Psoas muscle (tissue), 8 donors: ENCODE data around the gene SOS1. TPM values are rescaled to one million over a fixed set of nuclear protein-coding genes. Genes with fewer than 3 reads are reported as not detected.
"Not testable (repeated sequence)": the region's sequence is repeated elsewhere in the genome, so short reads cannot be mapped to it uniquely, and the experiment has no call there.

Source experiments
- ATAC-seq, 4 donors: fragments of 200-7000 bp; cut with Tn5 transposase; one replicate each; pipeline ENCODE4 v1.9.1; 2020; ENCODE audit warnings: moderate library complexity in 3 of 4, mild to moderate bottlenecking in 2 of 4
- DNase-seq, 2 donors: peaks; one replicate each; pipeline ENCODE4 v3.0.0-alpha.2; 2020
- H3K27ac ChIP-seq: fragments of 200-600 bp; one replicate; pipeline ENCODE4 v1.8.0; 2022
- H3K27me3 ChIP-seq, 3 donors: fragments of 200-600 bp in 1 of 3; one replicate each; pipeline versions ENCODE4 v1.6.1 to v1.8.0; 2013 to 2022; ENCODE audit warnings: low read length in 2 of 3, mild to moderate bottlenecking in 2 of 3, moderate library complexity in 1 of 3; ENCODE audit not compliant: insufficient read depth in 3 of 3
- H3K36me3 ChIP-seq, 2 donors: fragments of 200-600 bp in 1 of 2; one replicate each; pipeline versions ENCODE4 v1.6.1 to v1.8.0; 2013 to 2022; ENCODE audit warnings: low read depth in 1 of 2, mild to moderate bottlenecking in 1 of 2, moderate library complexity in 1 of 2; ENCODE audit not compliant: insufficient read depth in 1 of 2
- H3K4me1 ChIP-seq: fragments of 200-600 bp; one replicate; pipeline ENCODE4 v1.8.0; 2022
- H3K4me3 ChIP-seq: fragments of 200-600 bp; one replicate; pipeline ENCODE4 v1.8.0; 2022; ENCODE audit warnings: mild to moderate bottlenecking
- H3K9me3 ChIP-seq: fragments of 200-600 bp; one replicate; pipeline ENCODE4 v1.8.0; 2022
- WGBS, 3 donors: extraction: QIAGEN DNeasy Blood & Tissue Kit; methylation state at CpG; one replicate each; pipeline versions ENCODE4 v1.1.6 to v1.1.7; 2013; 5-methylcytosine and 5-hydroxymethylcytosine counted together
- intact Hi-C, 2 donors: fragments of 100-400 bp; cut with DNase I; formaldehyde crosslinking; loops; one replicate each; pipeline versions ENCODE4 v1.11.0 to v1.14.2; 2022
- polyA plus RNA-seq, 3 donors: library from polyadenylated mRNA; stranded (reverse); fragments of 200-250 nt; gene quantifications; one replicate each; pipeline ENCODE4 v1.2.3, GENCODE V29; 2013
- total RNA-seq, 4 donors: library from RNA; stranded (reverse); fragmentation: NEBNext Ultra II Directional in 2 of 4; extraction: Animal tissue kit (Norgen Biotek cat#: 25700) in 2 of 4; gene quantifications; one replicate each; pipeline versions ENCODE4 v1.2.1 to v1.2.4, GENCODE V29; 2021 to 2023
- TF ChIP-seq, protein P1 (sequence below): fragments of 200-600 bp; IDR thresholded peaks from one replicate; pipeline ENCODE4 v1.8.0; 2022; ENCODE audit warnings: antibody characterized with exemption
- donor health status: healthy with polysubstance abuse.
- donor health status: DM: no; HTN: no; CAD: no; lungs with moderate emphysema.
- donor health status: Bipolar disorder and iron deficiency.
- donor health status: healthy.
- donor health status: DM: yes; HTN: yes; CAD: no.
- donor health status: DM: no; HTN: no; CAD: no.
- donor health status: DM: no; HTN: no; CAD: no.
- donor health status: DM: yes; HTN: yes; CAD: no.

Gene SOS1
- total and polyA plus RNA-seq, 7 donors, result 4.9 to 35.7 (median 25.4) TPM

GRCh38 chr2:39062320-39062719 is 58.5 kb downstream of the SOS1 start:
- Histone ChIP-seq H3K27ac (no peak overlapping the region), H3K4me3 (no peak overlapping the region), H3K36me3 (peaks cover 0 to 21% of the 10 kb centered on the region in 2 donors), H3K9me3 (no peaks in the 10 kb centered on the region), H3K27me3 (no peaks in the 10 kb centered on the region), H3K4me1 (peaks cover 3% of the 10 kb centered on the region)
- DNase-seq (no peak), ATAC-seq (no peak)
- TF ChIP-seq, protein P1, sequence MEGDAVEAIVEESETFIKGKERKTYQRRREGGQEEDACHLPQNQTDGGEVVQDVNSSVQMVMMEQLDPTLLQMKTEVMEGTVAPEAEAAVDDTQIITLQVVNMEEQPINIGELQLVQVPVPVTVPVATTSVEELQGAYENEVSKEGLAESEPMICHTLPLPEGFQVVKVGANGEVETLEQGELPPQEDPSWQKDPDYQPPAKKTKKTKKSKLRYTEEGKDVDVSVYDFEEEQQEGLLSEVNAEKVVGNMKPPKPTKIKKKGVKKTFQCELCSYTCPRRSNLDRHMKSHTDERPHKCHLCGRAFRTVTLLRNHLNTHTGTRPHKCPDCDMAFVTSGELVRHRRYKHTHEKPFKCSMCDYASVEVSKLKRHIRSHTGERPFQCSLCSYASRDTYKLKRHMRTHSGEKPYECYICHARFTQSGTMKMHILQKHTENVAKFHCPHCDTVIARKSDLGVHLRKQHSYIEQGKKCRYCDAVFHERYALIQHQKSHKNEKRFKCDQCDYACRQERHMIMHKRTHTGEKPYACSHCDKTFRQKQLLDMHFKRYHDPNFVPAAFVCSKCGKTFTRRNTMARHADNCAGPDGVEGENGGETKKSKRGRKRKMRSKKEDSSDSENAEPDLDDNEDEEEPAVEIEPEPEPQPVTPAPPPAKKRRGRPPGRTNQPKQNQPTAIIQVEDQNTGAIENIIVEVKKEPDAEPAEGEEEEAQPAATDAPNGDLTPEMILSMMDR, result no peak
- 96 to 98% (median 96%) methylated on average over 6 of the region's 6 CpGs for WGBS, 3 donors
- intact Hi-C loops, result no loop called here

DNA sequence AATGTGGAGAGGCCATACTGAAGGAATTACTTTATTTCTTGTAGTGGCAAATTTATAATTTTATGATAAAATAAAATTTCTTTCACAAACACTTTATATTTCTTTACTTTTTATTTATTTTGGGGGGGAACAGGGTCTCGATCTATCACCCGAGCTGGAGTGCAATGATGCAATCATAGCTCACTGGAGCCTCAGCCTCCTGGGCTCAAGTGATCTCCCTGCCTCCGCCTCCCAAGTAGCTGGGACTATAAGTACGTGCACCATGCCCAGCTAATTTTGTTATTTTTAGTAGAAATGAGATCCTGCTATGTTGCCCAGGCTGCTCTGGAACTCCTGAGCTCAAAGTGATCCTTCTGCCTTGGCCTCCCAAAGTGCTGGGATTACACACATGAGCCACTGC is 59.6 kb downstream of the SOS1 start:
- peaks cover 0 to 14% of the 10 kb centered on the region in 2 donors for H3K36me3 ChIP-seq
- no peak overlapping the region for H3K27ac ChIP-seq
- H3K27me3 ChIP-seq, result no peaks in the 10 kb centered on the region
- 72 to 83% (median 76%) methylated on average over 4 of the region's 4 CpGs for whole genome bisulfite sequencing, 3 donors
- H3K9me3 ChIP-seq, result no peaks in the 10 kb centered on the region
- ATAC-seq (no peak), DNase-seq (no peak)
- H3K4me1 ChIP-seq, result peaks cover 3% of the 10 kb centered on the region
- intact Hi-C loops, result no loop called here
- no peak overlapping the region for H3K4me3 ChIP-seq
- TF ChIP-seq, protein P1, result no peak

DNA sequence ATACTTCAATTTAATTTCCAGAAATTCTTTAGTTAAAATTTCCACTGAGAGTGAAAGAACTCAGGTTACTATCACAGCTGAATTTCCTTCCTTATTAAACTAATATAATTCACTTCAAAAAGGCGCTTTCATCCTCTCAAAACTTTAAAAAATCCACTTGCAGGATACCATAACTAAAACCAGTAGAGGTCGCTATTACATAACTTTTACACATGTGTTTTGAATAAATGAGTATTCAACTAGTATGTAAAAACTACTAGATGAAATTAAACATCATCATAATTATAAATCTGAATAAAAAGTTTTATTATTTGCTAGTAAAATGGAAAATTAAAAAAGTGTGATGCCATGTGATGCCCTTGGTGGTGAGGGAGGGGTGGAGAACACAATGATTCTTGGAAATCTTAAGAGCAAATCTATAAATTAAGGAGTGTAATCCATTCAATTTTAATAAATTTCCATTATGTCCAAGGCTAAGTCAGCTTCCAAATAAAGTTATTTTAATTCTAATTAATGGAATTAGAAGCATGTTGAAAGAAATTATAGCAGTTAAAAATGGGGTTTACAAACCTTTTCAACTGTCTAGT is 61.4 kb downstream of the SOS1 start:
- ATAC-seq, result peak in 2 of 4 donors; percentile 54 to 80
- intact Hi-C loops, result loop anchor here (2.0 kb wide), 1 partner anchor 169 kb away; no protein-coding TSS in a partner anchor
- Histone ChIP-seq H3K27ac (no peak overlapping the region), H3K9me3 (no peaks in the 10 kb centered on the region), H3K4me3 (no peak overlapping the region), H3K27me3 (no peaks in the 10 kb centered on the region), H3K4me1 (peaks cover 3% of the 10 kb centered on the region), H3K36me3 (peaks cover 0 to 21% of the 10 kb centered on the region in 2 donors)
- TF ChIP-seq, protein P1, result peak; percentile 79
- no peak for DNase-seq
- 27 to 31% (median 29%) methylated on average over 2 of the region's 2 CpGs for WGBS, 3 donors

GRCh38 chr2:39058101-39058500 is 62.8 kb downstream of the SOS1 start:
- no peak overlapping the region for H3K27ac ChIP-seq
- 94 to 98% (median 96%) methylated on average over 3 of the region's 3 CpGs for WGBS, 3 donors
- H3K36me3 ChIP-seq, result peaks cover 0 to 35% of the 10 kb centered on the region in 2 donors
- H3K4me3 ChIP-seq, result no peak overlapping the region
- intact Hi-C loops, result loop anchor here (2.0 kb wide), 1 partner anchor 171 kb away; no protein-coding TSS in a partner anchor
- H3K4me1 ChIP-seq, result peaks cover 3% of the 10 kb centered on the region
- no peaks in the 10 kb centered on the region for H3K27me3 ChIP-seq
- ATAC-seq (no peak), DNase-seq (no peak)
- H3K9me3 ChIP-seq, result no peaks in the 10 kb centered on the region
- TF ChIP-seq, protein P1, result no peak

DNA sequence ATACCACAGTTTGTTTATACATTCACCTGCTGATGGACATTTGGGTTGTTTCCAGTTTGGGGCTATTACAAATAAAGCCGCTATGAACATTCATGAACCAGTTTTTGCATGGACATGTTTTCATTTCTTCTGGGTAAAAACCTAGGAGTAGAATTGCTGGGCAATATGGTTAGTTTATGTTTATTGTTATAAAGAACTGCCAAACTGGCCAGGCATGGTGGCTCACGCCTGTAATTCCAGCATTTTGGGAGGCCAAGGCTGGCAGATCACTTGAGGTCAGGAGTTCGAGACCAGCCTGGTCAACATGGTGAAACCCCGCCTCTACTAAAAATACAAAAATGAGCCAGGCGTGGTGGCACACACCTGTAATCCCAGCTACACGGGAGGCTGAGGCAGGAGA is 68.2 kb downstream of the SOS1 start:
- H3K27me3 ChIP-seq, H3K9me3 ChIP-seq, ATAC-seq, H3K27ac ChIP-seq, DNase-seq, H3K4me1 ChIP-seq, H3K4me3 ChIP-seq, intact Hi-C loops: not testable (repeated sequence)
- 95 to 97% (median 96%) methylated on average over 6 of the region's 6 CpGs for WGBS, 3 donors
- H3K36me3 ChIP-seq, result peaks cover 0 to 77% of the 10 kb centered on the region in 2 donors
